ENCODE data around the gene RBM19. TPM values are rescaled to one million over a fixed set of nuclear protein-coding genes. Genes with fewer than 3 reads are reported as not detected.

RBM19 gene
- total RNA-seq, 4 donors from 2014 or later = 20.7 to 41.1 (median 23.4) TPM

DNA sequence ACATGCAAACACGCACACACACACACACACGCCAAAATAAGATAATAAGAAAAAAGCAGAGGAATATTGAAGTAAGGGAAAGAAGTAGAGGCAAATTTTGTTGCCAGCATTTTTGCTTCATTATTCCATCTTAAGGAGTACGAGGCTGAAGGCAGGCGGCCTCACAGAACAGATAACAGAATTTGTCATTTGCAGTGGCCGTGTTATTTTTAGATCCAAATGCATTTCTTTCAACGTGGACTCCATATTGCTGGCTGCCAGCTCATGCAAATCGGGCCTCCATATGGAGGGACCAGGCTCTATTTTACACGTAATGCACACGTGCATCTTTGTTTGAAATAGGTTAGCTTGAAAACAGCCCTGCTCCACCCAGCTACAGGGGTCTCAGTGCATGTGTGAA is 172.9 kb downstream of the RBM19 start:
- TF ChIP-seq, protein P1, sequence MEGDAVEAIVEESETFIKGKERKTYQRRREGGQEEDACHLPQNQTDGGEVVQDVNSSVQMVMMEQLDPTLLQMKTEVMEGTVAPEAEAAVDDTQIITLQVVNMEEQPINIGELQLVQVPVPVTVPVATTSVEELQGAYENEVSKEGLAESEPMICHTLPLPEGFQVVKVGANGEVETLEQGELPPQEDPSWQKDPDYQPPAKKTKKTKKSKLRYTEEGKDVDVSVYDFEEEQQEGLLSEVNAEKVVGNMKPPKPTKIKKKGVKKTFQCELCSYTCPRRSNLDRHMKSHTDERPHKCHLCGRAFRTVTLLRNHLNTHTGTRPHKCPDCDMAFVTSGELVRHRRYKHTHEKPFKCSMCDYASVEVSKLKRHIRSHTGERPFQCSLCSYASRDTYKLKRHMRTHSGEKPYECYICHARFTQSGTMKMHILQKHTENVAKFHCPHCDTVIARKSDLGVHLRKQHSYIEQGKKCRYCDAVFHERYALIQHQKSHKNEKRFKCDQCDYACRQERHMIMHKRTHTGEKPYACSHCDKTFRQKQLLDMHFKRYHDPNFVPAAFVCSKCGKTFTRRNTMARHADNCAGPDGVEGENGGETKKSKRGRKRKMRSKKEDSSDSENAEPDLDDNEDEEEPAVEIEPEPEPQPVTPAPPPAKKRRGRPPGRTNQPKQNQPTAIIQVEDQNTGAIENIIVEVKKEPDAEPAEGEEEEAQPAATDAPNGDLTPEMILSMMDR (IDR thresholded peaks at IDR 0.05) = no peak
- no peak for TF ChIP-seq POLR2A (IDR thresholded peaks at IDR 0.05)
- WGBS, 2 donors = 81 to 83% methylated on average over 9 of the region's 9 CpGs
- H3K4me3 ChIP-seq (ENCODE audit: low read depth, poor library complexity, severe bottlenecking) = no peak overlapping the region
- no peak for DNase-seq (ENCODE audit: low spot score in 2 of 2)
- intact Hi-C loops (cut with DNase I; ENCODE audit: low total_unique reads) = no loop called here

DNA sequence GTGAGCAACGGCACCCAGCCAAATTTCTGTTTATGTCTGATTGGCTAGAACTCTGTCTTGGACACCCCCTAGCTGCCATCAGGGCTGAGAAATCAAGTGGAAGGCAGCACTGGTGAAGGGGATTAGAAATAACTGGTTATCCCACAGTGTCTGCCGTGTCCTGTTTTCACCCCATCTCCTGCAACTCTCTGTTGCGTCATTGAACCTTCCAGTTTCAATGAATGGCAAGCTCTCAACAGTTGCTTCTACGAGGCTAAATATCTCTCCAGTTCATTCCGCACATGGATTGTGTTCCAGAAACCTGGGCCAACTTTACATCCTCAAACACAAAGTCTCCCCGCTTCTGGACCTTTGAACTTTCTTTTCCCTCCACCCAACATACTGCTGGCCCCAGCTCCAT is 173.7 kb downstream of the RBM19 start:
- intact Hi-C loops (cut with DNase I; ENCODE audit: low total_unique reads) = no loop called here
- no peak for TF ChIP-seq POLR2A (IDR thresholded peaks at IDR 0.05)
- TF ChIP-seq, protein P1 (IDR thresholded peaks at IDR 0.05) = no peak
- WGBS, 2 donors = 72 to 81% methylated on average over 6 of the region's 6 CpGs
- no peak for DNase-seq (ENCODE audit: low spot score in 2 of 2)
- no peak overlapping the region for H3K4me3 ChIP-seq (ENCODE audit: low read depth, poor library complexity, severe bottlenecking)

DNA sequence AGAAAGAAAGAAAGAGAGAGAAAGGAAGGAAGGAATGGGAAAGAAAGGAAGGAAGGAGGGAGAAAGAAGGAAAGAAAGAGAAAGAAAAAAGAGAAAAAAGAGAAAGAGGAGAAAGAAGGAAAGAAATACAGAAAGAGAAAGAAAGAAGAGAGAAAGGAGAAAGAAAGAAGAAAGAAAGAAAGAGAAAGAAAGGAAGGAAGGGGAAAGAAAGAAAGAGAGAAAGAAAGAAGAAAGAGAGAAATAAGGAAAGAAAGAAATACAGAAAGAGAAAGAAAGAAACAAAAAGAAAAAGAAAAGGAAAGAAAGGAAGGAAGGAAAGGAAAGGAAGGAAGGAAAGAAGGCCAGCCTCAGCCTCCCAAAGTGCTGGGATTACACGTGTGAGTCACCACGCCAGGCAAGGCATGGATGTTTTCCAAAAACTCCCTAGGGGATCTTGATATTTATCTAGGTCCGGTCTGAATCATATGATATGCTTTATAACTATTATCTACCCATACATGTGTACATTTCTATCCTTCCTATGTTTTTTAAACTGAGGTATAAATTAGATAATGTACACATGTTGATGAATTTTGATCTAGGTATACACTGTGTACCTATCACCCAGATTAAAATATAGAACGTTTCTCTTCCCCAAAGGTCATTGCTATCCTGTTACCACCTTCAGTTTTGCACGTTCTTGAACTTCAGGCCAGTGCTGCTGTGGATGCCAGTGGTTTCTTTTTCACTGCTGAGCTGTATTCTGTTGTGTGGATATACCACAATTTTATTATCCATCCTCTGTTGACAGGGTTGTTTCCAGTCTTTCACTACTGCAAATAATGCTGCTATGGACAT is 177.9 kb downstream of the RBM19 start:
- no peak for TF ChIP-seq POLR2A (IDR thresholded peaks at IDR 0.05)
- TF ChIP-seq, protein P1 (IDR thresholded peaks at IDR 0.05) = no peak
- 43 to 64% methylated on average over 5 of the region's 5 CpGs for WGBS, 2 donors
- DNase-seq (ENCODE audit: low spot score in 2 of 2) = no peak
- H3K4me3 ChIP-seq (ENCODE audit: low read depth, poor library complexity, severe bottlenecking) = no peak overlapping the region
- intact Hi-C loops (cut with DNase I; ENCODE audit: low total_unique reads) = no loop called here

DNA sequence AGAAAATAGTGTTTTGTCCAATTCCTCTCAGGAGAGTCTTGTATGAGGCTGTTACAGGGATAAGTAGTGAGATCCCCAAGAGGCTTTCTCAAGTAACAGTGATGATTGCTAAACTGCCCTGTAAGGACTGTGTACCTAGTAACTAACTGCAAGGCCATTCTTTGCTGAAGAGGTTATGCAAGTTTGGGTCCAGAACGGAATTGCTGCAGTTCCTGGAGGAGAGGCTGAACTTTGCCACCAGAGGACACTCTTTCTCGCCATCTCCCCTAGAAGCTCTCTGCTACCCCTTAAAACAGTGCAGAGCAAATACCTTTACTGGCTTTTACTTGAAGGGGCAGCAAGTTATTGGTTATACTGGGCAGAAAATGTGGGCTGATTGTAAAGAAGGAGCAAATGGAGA is 180.0 kb downstream of the RBM19 start:
- DNase-seq (ENCODE audit: low spot score in 2 of 2) = no peak

DNA sequence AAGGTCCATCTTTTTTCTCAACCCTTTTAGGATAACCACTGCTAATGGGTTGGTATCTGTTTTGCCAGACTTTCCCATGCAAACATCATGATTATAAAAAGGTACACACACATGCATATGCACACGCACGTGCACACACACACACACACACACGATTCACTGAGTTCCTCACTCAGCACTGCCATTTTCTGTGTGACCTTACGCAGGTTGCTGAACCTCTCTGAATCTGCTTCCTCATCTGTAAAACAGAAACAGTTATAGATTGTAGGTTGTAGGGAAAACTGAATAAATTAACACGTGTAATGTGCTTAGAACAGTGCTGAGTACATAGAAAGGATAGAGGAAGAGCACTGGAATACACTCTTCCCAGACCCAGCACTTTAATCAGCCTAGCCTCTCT is 182.3 kb downstream of the RBM19 start:
- intact Hi-C loops (cut with DNase I; ENCODE audit: low total_unique reads) = no loop called here
- WGBS, 2 donors = 81 to 83% methylated on average over 5 of the region's 5 CpGs
- TF ChIP-seq POLR2A (IDR thresholded peaks at IDR 0.05) = no peak
- TF ChIP-seq, protein P1 (IDR thresholded peaks at IDR 0.05) = no peak
- DNase-seq (ENCODE audit: low spot score in 2 of 2) = no peak
- H3K4me3 ChIP-seq (ENCODE audit: low read depth, poor library complexity, severe bottlenecking) = no peak overlapping the region

More for the DNA sequence above, 180.0 kb downstream of the RBM19 start:
- no peak overlapping the region for H3K4me3 ChIP-seq (ENCODE audit: low read depth, poor library complexity, severe bottlenecking)
- intact Hi-C loops (cut with DNase I; ENCODE audit: low total_unique reads) = no loop called here
- TF ChIP-seq, protein P1 (IDR thresholded peaks at IDR 0.05) = no peak
- TF ChIP-seq POLR2A (IDR thresholded peaks at IDR 0.05) = no peak
- WGBS, 2 donors = 79 to 93% methylated on average over 2 of the region's 2 CpGs

Measured in lower leg skin (tissue), 4 donors.